ENCODE results near the gene GPR62. TPM values are rescaled to one million over a fixed set of nuclear protein-coding genes. Genes with fewer than 3 reads are reported as not detected.

GPR62 gene
- total RNA-seq, 1 experiment from 2014 or later = not detected

GRCh38 chr3:51971350-51971749, 16.2 kb downstream of the GPR62 start:
- CTCF ChIA-PET = no interaction called here

GRCh38 chr3:51974277-51974962, 19.2 kb downstream of the GPR62 start:
- Histone ChIP-seq H3F3A (ENCODE audit: insufficient read depth, low read depth) (peaks cover 30% of the 10 kb centered on the region), H3K36me3 (ENCODE audit: low read depth) (no peaks in the 10 kb centered on the region), H3K9me3 (ENCODE audit: insufficient read depth, low read depth) (no peaks in the 10 kb centered on the region), H3K9me2 (ENCODE audit: insufficient read depth) (no peaks in the 10 kb centered on the region), H4K20me1 (ENCODE audit: insufficient read depth) (no peaks in the 10 kb centered on the region), H3K4me3 (peak overlapping the region; percentile 97), H2AFZ (peak overlapping the region; percentile 97), H3K79me2 (ENCODE audit: low read depth) (peaks cover 14% of the 10 kb centered on the region; the same call in 1 of the 2 replicates), H3K4me2 (peak overlapping the region; percentile 78), H3K27me3 (ENCODE audit: insufficient read depth, low read depth) (no peaks in the 10 kb centered on the region), H3K27ac (0 out of 2 replicates have a peak overlapping the region, but pooled peaks have one; percentile 5), H3K4me1 (replicated peaks; ENCODE audit: insufficient read depth) (peaks cover 8% of the 10 kb centered on the region; the same call in 1 of the 2 replicates)
- TF ChIP-seq EZH2 (IDR thresholded peaks at IDR 0.05; ENCODE audit: low read depth) = no peak
- TF ChIP-seq CTCF (conservative IDR thresholded peaks at IDR 0.05) = peak; percentile 61
- peak in 1 of 2 experiments; percentile 34 for DNase-seq
- no TSS peak for BruUV-seq (replicated peaks)
- ChIA-PET POLR2A (ENCODE audit: unreplicated experiment) (interaction anchor here (0.5 to 1.2 kb wide), 4 partner anchors 9 to 306 kb away, joined by 3 to 11 read pairs (median 7); partner anchors contain the start of genes ACY1, RRP9 and WDR82), CTCF (interaction anchor here (0.6 to 1.8 kb wide), 4 partner anchors 8 to 276 kb away, joined by 3 to 15 read pairs (median 4); partner anchors contain the start of genes ACY1, PARP3 and RRP9)
- intact Hi-C loops (cut with micrococcal nuclease; ENCODE audit: unreplicated experiment) = loop anchor here (1.0 kb wide), 1 partner anchor 32 kb away; the partner anchor contains the start of gene PARP3

More at GRCh38 chr3:51971350-51971749, 16.2 kb downstream of the GPR62 start:
- Histone ChIP-seq H3K9me2 (ENCODE audit: insufficient read depth) (no peaks in the 10 kb centered on the region), H3K4me1 (replicated peaks; ENCODE audit: insufficient read depth) (peaks cover 12% of the 10 kb centered on the region), H2AFZ (no peak overlapping the region), H3K27me3 (ENCODE audit: insufficient read depth, low read depth) (no peaks in the 10 kb centered on the region), H3F3A (ENCODE audit: insufficient read depth, low read depth) (peaks cover 37% of the 10 kb centered on the region), H3K79me2 (ENCODE audit: low read depth) (peaks cover 14% of the 10 kb centered on the region; the same call in 1 of the 2 replicates), H3K27ac (no peak overlapping the region), H4K20me1 (ENCODE audit: insufficient read depth) (no peaks in the 10 kb centered on the region), H3K4me3 (no peak overlapping the region), H3K9me3 (ENCODE audit: insufficient read depth, low read depth) (no peaks in the 10 kb centered on the region), H3K4me2 (no peak overlapping the region), H3K36me3 (ENCODE audit: low read depth) (no peaks in the 10 kb centered on the region)
- no peak for DNase-seq
- BruUV-seq (replicated peaks) = no TSS peak
- POLR2A ChIA-PET (ENCODE audit: unreplicated experiment) = no interaction called here
- TF ChIP-seq EZH2 (IDR thresholded peaks at IDR 0.05; ENCODE audit: low read depth) (no peak), CTCF (conservative IDR thresholded peaks at IDR 0.05) (no peak)
- intact Hi-C loops (cut with micrococcal nuclease; ENCODE audit: unreplicated experiment) = no loop called here

GRCh38 chr3:51974963-51975851, 20.0 kb downstream of the GPR62 start, which contains the start of gene ABHD14A:
ABHD14A (plus strand) TSS chr3:51975064; CDS start chr3:51975136, 72 bp downstream.
- peaks cover 14% of the 10 kb centered on the region; the same call in 1 of the 2 replicates for H3K79me2 ChIP-seq (ENCODE audit: low read depth)
- H3K36me3 ChIP-seq (ENCODE audit: low read depth) = no peaks in the 10 kb centered on the region
- H3K9me3 ChIP-seq (ENCODE audit: insufficient read depth, low read depth) = no peaks in the 10 kb centered on the region
- no TSS peak for BruUV-seq (replicated peaks)
- DNase-seq = peak in 1 of 2 experiments; percentile 76
- H3K4me3 ChIP-seq = peak within 1 kb of the TSS; percentile 97
- H3K27me3 ChIP-seq (ENCODE audit: insufficient read depth, low read depth) = no peaks in the 10 kb centered on the region
- intact Hi-C loops (cut with micrococcal nuclease; ENCODE audit: unreplicated experiment) = loop anchor here (1.0 kb wide), 1 partner anchor 33 kb away; the partner anchor contains the start of gene PARP3
- ChIA-PET POLR2A (ENCODE audit: unreplicated experiment) (no interaction called here), CTCF (interaction anchor here (0.9 to 1.8 kb wide), 2 partner anchors 8 to 33 kb away, joined by 4 to 15 read pairs; partner anchors contain the start of genes ACY1, PARP3 and RRP9)
- H3K27ac ChIP-seq = 0 out of 2 replicates have a peak within 1 kb of the TSS, but pooled peaks have one; percentile 5
- H2AFZ ChIP-seq = peak within 1 kb of the TSS; percentile 97
- peaks cover 8% of the 10 kb centered on the region; the same call in 1 of the 2 replicates for H3K4me1 ChIP-seq (replicated peaks; ENCODE audit: insufficient read depth)
- TF ChIP-seq EZH2 (IDR thresholded peaks at IDR 0.05; ENCODE audit: low read depth) = no peak
- no peak for TF ChIP-seq CTCF (conservative IDR thresholded peaks at IDR 0.05)
- no peaks in the 10 kb centered on the region for H4K20me1 ChIP-seq (ENCODE audit: insufficient read depth)
- no peaks in the 10 kb centered on the region for H3K9me2 ChIP-seq (ENCODE audit: insufficient read depth)
- peak within 1 kb of the TSS; percentile 78 for H3K4me2 ChIP-seq
- H3F3A ChIP-seq (ENCODE audit: insufficient read depth, low read depth) = peaks cover 25% of the 10 kb centered on the region; the same call in 1 of the 2 replicates
